C4-2B (cell line): ENCODE results near the gene PEF1.

Source experiments
- H3K27ac ChIP-seq: fragments of 450-650 bp; 2 replicates; pipeline ENCODE4 v1.5.1; 2017
- ZFX ChIP-seq: fragments of 450-650 bp; IDR thresholded peaks from 2 replicates; pipeline ENCODE4 v1.6.1; 2017
- TF ChIP-seq, protein P1 (sequence below): fragments of 450-650 bp; conservative IDR thresholded peaks from 2 replicates; pipeline ENCODE4 v1.5.1; 2017; ENCODE audit warnings: mild to moderate bottlenecking

Gene PEF1

DNA sequence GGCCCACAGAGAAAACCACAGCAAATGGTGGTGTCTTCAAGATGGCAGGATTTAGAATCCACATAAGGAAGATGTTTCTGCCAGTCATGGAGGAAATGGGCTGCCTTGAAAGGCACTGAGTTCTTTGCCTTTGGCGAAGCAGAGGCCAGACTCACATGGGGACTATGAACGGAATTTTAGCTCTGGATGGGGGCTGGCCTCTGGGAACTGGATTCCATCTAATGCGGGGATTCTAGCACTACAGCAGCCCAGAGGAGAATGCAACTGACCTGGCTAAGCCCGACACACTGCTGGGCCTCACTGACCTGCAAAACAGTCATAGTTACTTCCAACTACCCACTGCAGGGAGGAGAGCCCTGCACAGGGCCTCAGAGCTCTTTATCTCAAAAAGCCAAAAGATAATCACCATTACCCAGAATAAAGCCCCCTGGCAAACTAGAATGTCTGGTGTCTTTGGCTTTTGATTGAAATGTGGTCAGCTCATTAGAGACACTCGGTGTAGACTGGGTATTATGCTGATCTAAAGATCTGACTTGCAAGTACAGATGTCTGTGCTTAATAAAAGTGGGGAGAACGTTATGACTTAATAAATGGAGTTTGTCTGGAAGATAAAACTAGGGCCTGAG, 15.6 kb downstream of the PEF1 start:
- no peak overlapping the region for H3K27ac ChIP-seq
- TF ChIP-seq, protein P1, sequence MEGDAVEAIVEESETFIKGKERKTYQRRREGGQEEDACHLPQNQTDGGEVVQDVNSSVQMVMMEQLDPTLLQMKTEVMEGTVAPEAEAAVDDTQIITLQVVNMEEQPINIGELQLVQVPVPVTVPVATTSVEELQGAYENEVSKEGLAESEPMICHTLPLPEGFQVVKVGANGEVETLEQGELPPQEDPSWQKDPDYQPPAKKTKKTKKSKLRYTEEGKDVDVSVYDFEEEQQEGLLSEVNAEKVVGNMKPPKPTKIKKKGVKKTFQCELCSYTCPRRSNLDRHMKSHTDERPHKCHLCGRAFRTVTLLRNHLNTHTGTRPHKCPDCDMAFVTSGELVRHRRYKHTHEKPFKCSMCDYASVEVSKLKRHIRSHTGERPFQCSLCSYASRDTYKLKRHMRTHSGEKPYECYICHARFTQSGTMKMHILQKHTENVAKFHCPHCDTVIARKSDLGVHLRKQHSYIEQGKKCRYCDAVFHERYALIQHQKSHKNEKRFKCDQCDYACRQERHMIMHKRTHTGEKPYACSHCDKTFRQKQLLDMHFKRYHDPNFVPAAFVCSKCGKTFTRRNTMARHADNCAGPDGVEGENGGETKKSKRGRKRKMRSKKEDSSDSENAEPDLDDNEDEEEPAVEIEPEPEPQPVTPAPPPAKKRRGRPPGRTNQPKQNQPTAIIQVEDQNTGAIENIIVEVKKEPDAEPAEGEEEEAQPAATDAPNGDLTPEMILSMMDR: no peak
- TF ChIP-seq ZFX: no peak

DNA sequence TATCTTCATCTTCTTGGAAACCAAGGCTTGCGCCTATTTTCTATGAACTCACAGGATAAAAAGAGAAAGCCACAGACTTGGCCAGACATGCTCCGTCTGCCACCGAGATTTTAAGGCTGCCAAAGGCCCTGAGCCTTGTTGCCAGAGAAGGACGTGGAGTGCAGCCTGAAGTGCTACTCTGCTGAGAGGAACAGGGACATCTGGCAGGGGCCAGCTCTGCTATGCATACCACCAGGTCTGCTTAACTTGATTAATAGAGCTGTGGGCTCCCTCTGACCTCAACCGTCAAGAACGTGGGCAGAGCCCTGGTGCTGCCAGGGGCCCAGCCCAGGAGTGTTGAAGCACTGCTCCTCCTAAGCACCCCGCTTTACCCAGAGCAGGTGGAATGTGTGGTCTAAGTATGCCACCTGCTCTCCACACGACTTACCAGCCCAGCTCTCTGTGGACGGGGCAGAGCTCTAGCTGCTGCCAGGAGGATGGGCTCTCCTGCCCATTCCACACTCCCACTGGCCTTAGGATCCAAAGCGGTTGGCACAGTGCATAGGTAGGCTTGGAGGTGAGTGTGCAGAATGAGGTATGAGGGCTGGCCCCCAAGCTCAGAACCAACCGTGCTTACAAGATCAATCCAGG, 16.6 kb downstream of the PEF1 start:
- no peak overlapping the region for H3K27ac ChIP-seq
- TF ChIP-seq, protein P1: no peak
- no peak for TF ChIP-seq ZFX

GRCh38 chr1:31627301-31627929, 17.3 kb downstream of the PEF1 start:
- no peak overlapping the region for H3K27ac ChIP-seq
- no peak for TF ChIP-seq ZFX
- TF ChIP-seq, protein P1: no peak

GRCh38 chr1:31626223-31627207, 18.2 kb downstream of the PEF1 start:
- TF ChIP-seq ZFX: no peak
- TF ChIP-seq, protein P1: no peak
- H3K27ac ChIP-seq: no peak overlapping the region

DNA sequence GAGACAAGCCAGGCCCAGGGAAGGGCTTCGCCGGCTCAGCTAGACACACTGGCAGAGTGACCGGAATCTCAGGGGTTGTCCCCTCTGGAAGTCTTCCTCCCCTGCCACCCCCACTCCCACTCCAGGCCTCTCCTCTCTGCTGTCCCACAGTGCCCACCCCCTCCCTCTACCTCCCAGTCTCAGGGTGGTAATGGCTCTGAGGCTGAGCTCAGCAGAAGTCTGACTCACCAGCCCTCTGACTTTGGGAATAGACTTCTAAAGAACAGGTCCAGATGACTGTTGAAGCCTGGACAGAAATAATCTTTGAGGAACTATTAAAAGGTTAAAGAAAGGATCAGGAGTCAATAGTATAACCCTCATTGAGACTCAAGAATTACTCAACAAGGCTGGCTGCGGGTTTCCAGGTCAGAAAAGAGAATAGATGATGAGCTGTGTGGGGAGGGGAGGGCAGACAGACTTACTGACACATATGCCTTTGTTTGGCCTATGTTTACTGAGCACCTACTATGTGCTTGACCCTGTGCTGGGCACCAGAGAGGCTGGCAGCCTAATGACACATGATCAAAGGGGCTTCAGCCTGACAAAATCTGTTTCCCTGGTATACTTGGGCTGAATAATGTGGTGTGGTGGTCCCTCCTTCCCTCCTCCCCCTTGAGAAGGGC, 19.0 kb downstream of the PEF1 start:
- TF ChIP-seq, protein P1: no peak
- no peak for TF ChIP-seq ZFX
- H3K27ac ChIP-seq: no peak overlapping the region

DNA sequence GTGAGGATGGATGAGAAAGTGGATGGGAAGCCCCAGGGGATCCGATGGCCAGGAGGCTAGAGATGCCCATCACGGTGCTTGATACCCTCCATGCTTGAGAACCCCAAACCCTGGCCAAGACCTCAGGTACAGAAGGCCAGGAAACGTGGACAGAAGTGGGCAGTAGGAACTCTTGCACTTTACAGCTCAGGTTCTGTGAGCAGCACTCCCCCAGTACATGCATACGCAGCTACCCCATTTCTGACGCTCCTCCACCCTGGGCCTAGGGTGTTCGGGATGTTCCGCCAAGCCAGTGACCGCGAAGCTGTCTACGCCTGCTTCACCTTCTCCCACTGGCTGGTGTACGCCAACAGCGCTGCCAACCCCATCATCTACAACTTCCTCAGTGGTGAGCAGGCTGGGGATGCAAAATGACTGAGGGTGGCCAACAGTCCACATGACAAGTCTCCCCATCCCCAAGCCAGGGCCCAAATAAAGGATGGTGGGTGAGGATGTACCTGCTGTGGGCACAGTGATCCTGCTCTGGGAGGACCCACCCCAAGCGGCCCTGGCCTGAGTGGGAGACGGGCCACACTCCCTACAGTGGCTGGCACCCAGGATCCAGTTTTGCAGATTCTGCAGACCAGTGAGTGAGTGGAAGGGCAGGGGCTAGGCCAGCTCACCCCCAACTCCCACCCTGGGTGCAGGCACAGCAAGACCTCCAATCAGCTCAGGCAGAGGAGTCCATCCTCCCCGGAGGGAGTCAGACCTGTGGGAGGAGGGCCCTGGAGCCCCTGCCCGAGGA, 19.8 kb downstream of the PEF1 start:
- TF ChIP-seq, protein P1: no peak
- no peak for TF ChIP-seq ZFX
- no peak overlapping the region for H3K27ac ChIP-seq
